ENCODE measurements around the gene COL25A1.

The COL25A1 gene

GRCh38 chr4:108788731-108789130 is 513.7 kb downstream of the COL25A1 start:
- H3K4me1 Mint-ChIP-seq: no peaks in the 10 kb centered on the region
- H3K36me3 Mint-ChIP-seq (ENCODE audit: low read depth): no peaks in the 10 kb centered on the region
- H3K9me3 Mint-ChIP-seq: no peaks in the 10 kb centered on the region
- H3K27me3 Mint-ChIP-seq (ENCODE audit: low read depth): no peaks in the 10 kb centered on the region
- H3K27ac Mint-ChIP-seq: no peak overlapping the region
- TF ChIP-seq CTCF (IDR thresholded peaks at IDR 0.05; ENCODE audit: unreplicated experiment in 3 of 3): no peak
- H3K4me3 Mint-ChIP-seq: no peak overlapping the region

GRCh38 chr4:108787724-108788123 is 514.7 kb downstream of the COL25A1 start:
- no peak overlapping the region for H3K27ac Mint-ChIP-seq
- no peaks in the 10 kb centered on the region for H3K4me1 Mint-ChIP-seq
- H3K27me3 Mint-ChIP-seq (ENCODE audit: low read depth): no peaks in the 10 kb centered on the region

GRCh38 chr4:108787106-108787505 is 515.4 kb downstream of the COL25A1 start:
- no peak overlapping the region for H3K4me3 Mint-ChIP-seq
- H3K4me1 Mint-ChIP-seq: no peaks in the 10 kb centered on the region
- TF ChIP-seq CTCF (IDR thresholded peaks at IDR 0.05; ENCODE audit: unreplicated experiment in 3 of 3): no peak
- H3K36me3 Mint-ChIP-seq (ENCODE audit: low read depth): no peaks in the 10 kb centered on the region
- H3K27me3 Mint-ChIP-seq (ENCODE audit: low read depth): no peaks in the 10 kb centered on the region
- no peaks in the 10 kb centered on the region for H3K9me3 Mint-ChIP-seq
- H3K27ac Mint-ChIP-seq: no peak overlapping the region

More at GRCh38 chr4:108787724-108788123, 514.7 kb downstream of the COL25A1 start:
- H3K36me3 Mint-ChIP-seq (ENCODE audit: low read depth): no peaks in the 10 kb centered on the region
- no peak overlapping the region for H3K4me3 Mint-ChIP-seq
- no peak for TF ChIP-seq CTCF (IDR thresholded peaks at IDR 0.05; ENCODE audit: unreplicated experiment in 3 of 3)
- H3K9me3 Mint-ChIP-seq: no peaks in the 10 kb centered on the region

- no peak for TF ChIP-seq CTCF (IDR thresholded peaks at IDR 0.05; ENCODE audit: unreplicated experiment in 3 of 3)
- Mint-ChIP-seq H3K27ac (no peak overlapping the region), H3K36me3 (ENCODE audit: low read depth) (no peaks in the 10 kb centered on the region), H3K27me3 (ENCODE audit: low read depth) (no peaks in the 10 kb centered on the region), H3K4me1 (no peaks in the 10 kb centered on the region), H3K4me3 (no peak overlapping the region), H3K9me3 (no peaks in the 10 kb centered on the region)
These were observed 516.1 kb downstream of the COL25A1 start for GRCh38 chr4:108786351-108786750.

GRCh38 chr4:108783665-108784463 is 518.6 kb downstream of the COL25A1 start:
- no peaks in the 10 kb centered on the region for H3K27me3 Mint-ChIP-seq (ENCODE audit: low read depth)
- H3K27ac Mint-ChIP-seq: no peak overlapping the region
- no peaks in the 10 kb centered on the region for H3K9me3 Mint-ChIP-seq
- no peaks in the 10 kb centered on the region for H3K36me3 Mint-ChIP-seq (ENCODE audit: low read depth)
- peak in 2 of 3 experiments; percentile 21 to 33 for TF ChIP-seq CTCF (IDR thresholded peaks at IDR 0.05; ENCODE audit: unreplicated experiment in 3 of 3)
- no peak overlapping the region for H3K4me3 Mint-ChIP-seq
- no peaks in the 10 kb centered on the region for H3K4me1 Mint-ChIP-seq

- Mint-ChIP-seq H3K36me3 (ENCODE audit: low read depth) (no peaks in the 10 kb centered on the region), H3K27me3 (ENCODE audit: low read depth) (no peaks in the 10 kb centered on the region), H3K9me3 (no peaks in the 10 kb centered on the region), H3K27ac (no peak overlapping the region), H3K4me3 (no peak overlapping the region), H3K4me1 (no peaks in the 10 kb centered on the region)
- no peak for TF ChIP-seq CTCF (IDR thresholded peaks at IDR 0.05; ENCODE audit: unreplicated experiment in 3 of 3)
These were observed 522.5 kb downstream of the COL25A1 start for GRCh38 chr4:108779958-108780357.
